DND-41 (cell line): ENCODE results near the gene PLD1.

ENCODE experiments used
- CTCF ChIP-seq: IDR thresholded peaks from 2 replicates; pipeline ENCODE4 v1.5.1; 2012; ENCODE audit warnings: borderline replicate concordance, low read length, moderate library complexity, mild to moderate bottlenecking; ENCODE audit not compliant: poor library complexity, severe bottlenecking; ENCODE audit errors: extremely low read depth
- EZH2 ChIP-seq: IDR thresholded peaks from 3 replicates; pipeline ENCODE4 v1.6.1; 2012; ENCODE audit warnings: borderline replicate concordance, low read depth, mild to moderate bottlenecking, moderate library complexity, low read length, inconsistent platforms; ENCODE audit not compliant: severe bottlenecking

GRCh38 chr3:171784387-171784786 is 25.9 kb downstream of the PLD1 start:
- TF ChIP-seq CTCF (no peak), EZH2 (no peak)
